ENCODE data around the gene RPTOR.
"Not testable (repeated sequence)": the region's sequence is repeated elsewhere in the genome, so short reads cannot be mapped to it uniquely, and the experiment has no call there.

Gene RPTOR

GRCh38 chr17:80513201-80513600, 31.4 kb upstream of the RPTOR start:
- H3K27ac ChIP-seq, result no peak overlapping the region

GRCh38 chr17:80513892-80514291, 30.7 kb upstream of the RPTOR start:
- no peak overlapping the region for H3K27ac ChIP-seq
- no peak for DNase-seq (ENCODE audit: low read depth, low spot score)

More at GRCh38 chr17:80513201-80513600, 31.4 kb upstream of the RPTOR start:
- no peak for DNase-seq (ENCODE audit: low read depth, low spot score)

- DNase-seq (ENCODE audit: low read depth, low spot score), result no peak
Measured at GRCh38 chr17:80516171-80516932, 28.3 kb upstream of the RPTOR start.

GRCh38 chr17:80517641-80518040, 27.0 kb upstream of the RPTOR start:
- H3K27ac ChIP-seq, result no peak overlapping the region
- no peak for DNase-seq (ENCODE audit: low read depth, low spot score)

More at GRCh38 chr17:80516171-80516932, 28.3 kb upstream of the RPTOR start:
- no peak overlapping the region for H3K27ac ChIP-seq

GRCh38 chr17:80518392-80518791, 26.2 kb upstream of the RPTOR start:
- DNase-seq (ENCODE audit: low read depth, low spot score), result no peak
- no peak overlapping the region for H3K27ac ChIP-seq

GRCh38 chr17:80519091-80519781, 25.4 kb upstream of the RPTOR start:
- DNase-seq (ENCODE audit: low read depth, low spot score), result no peak
- H3K27ac ChIP-seq, result no peak overlapping the region

- no peak for DNase-seq (ENCODE audit: low read depth, low spot score)
- no peak overlapping the region for H3K27ac ChIP-seq
Measured at GRCh38 chr17:80520810-80521455, 23.7 kb upstream of the RPTOR start.

- H3K27ac ChIP-seq, result no peak overlapping the region
- DNase-seq (ENCODE audit: low read depth, low spot score), result no peak
Measured at GRCh38 chr17:80523054-80523744, 21.4 kb upstream of the RPTOR start.

- DNase-seq (ENCODE audit: low read depth, low spot score), result no peak
- no peak overlapping the region for H3K27ac ChIP-seq
Measured at GRCh38 chr17:80523956-80524712, 20.5 kb upstream of the RPTOR start.

- DNase-seq (ENCODE audit: low read depth, low spot score), result no peak
- H3K27ac ChIP-seq, result peak overlapping the region; percentile 11
Measured at GRCh38 chr17:80526116-80526910, 18.3 kb upstream of the RPTOR start.

GRCh38 chr17:80527016-80527645, 17.5 kb upstream of the RPTOR start:
- DNase-seq (ENCODE audit: low read depth, low spot score), result peak; percentile 16
- H3K27ac ChIP-seq, result peak overlapping the region; percentile 11

GRCh38 chr17:80528536-80528935, 16.1 kb upstream of the RPTOR start:
- H3K27ac ChIP-seq, result no peak overlapping the region
- no peak for DNase-seq (ENCODE audit: low read depth, low spot score)

- H3K27ac ChIP-seq, result no peak overlapping the region
- no peak for DNase-seq (ENCODE audit: low read depth, low spot score)
Measured at GRCh38 chr17:80529104-80529903, 15.3 kb upstream of the RPTOR start.

- no peak overlapping the region for H3K27ac ChIP-seq
- no peak for DNase-seq (ENCODE audit: low read depth, low spot score)
Measured at GRCh38 chr17:80529904-80530292, 14.7 kb upstream of the RPTOR start.

GRCh38 chr17:80531400-80531799, 13.2 kb upstream of the RPTOR start:
- no peak overlapping the region for H3K27ac ChIP-seq
- no peak for DNase-seq (ENCODE audit: low read depth, low spot score)

- not testable (repeated sequence) for DNase-seq (ENCODE audit: low read depth, low spot score); H3K27ac ChIP-seq
Measured at GRCh38 chr17:80537386-80537785, 7.3 kb upstream of the RPTOR start.

- H3K27ac ChIP-seq, result no peak overlapping the region
- DNase-seq (ENCODE audit: low read depth, low spot score), result no peak
Measured at GRCh38 chr17:80538484-80538883, 6.2 kb upstream of the RPTOR start.
